Measurements from ENCODE around the gene PAX5. TPM values are rescaled to one million over a fixed set of nuclear protein-coding genes. Genes with fewer than 3 reads are reported as not detected.

PAX5 gene
- polyA plus RNA-seq, 5 donors: 0.12 to 0.31 (median 0.15) TPM

DNA sequence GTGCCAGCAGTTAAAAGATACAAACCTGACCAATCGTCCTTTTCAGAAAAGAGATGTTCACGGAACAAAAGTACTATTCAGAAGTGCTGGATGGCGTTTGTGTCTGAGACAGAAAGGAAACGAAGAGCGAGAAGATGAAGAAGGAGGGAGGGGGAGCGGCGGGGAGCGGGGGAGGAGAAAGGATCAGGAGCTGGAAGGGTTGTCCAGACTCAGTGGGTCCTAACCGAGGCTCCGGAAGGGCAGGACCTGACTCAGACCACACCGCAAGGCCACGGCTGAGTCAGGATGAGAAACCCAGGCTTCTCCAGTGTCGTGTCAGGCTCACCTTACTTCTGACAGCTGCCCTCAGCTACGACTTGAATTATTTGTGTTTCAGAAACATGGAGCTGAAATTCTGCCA lies 46.2 kb downstream of the PAX5 start:
- no peak for DNase-seq

- DNase-seq: no peak
Observed at GRCh38 chr9:36987409-36987808, 46.7 kb downstream of the PAX5 start.

DNA sequence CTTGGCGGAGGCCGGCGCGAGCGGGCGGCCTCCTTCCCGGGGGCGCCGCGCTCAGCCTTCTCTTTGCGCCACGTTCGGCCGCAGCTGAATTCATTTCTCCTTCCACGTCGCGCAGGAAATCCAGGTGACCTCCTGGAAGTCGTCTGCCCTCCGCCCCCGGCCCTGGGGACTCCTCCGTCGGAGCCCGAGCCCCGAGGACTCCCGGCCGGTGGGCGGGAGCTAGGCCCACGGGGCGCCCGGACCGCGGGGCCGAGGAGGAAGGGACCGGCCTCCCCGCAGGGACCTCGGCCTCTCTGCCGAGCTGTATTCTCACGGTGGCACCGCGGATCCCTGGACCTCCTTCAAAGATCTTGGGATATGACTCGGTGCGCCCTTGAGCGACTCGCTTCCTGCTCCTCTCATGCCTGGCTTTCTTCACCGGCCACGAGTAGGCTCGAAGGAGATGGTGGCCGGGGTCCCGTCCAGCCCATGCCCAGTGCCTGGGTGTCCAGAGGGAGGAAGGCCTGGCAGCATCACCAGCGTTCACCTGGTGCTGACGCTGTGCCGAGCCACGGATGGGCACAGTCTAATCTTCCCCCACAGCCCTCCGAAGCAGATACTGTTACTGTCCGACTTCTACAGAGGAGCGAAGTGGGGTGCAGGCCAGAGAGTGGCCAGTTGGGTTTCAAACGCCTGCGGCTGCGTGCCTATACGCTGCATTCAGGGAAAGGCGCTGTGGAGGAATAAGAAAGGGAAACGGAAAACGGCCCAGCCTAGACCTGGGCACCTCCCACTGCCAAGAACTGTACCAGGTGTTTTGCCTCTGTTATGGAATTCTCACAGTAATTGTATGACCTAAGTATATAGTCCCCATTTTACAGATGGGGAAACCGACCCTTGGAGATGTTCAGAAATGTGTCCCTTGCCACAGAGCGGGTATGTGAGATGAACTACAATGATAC lies 47.3 kb downstream of the PAX5 start:
- no peak for DNase-seq

DNA sequence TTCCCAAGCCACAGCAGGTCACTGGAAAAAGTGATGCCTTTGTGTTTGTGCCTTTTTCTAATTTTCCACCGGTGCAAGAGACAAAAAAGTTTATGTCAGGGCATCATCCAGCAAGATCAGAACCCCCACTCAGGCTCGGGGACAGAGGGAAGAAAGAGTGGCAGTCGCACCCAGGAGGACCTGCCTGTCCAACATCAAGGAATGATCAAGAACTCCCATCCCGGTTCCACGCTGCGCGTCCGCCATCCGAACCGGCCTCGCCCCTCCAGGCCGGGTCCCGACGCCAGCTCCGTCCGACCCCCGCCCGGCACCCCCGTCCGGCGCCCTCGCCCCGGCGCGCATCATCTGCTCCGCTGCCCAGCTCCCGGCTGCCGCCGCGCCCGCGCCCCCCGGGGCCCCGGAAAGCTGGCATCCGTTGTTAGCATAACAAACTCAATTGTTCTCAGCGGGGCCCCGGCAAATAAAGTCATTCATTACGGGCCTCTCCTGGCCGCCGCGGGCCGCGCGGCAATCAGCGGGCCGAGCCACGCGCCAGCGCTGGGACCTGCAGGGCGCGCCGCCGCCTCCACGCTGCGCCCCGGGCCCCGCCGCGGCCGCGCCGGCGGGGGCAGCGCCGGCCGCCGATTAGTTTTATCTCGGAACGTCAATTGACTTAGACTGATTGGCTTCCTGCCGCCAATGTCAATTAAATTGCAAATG lies 48.1 kb downstream of the PAX5 start:
- DNase-seq: no peak

DNA sequence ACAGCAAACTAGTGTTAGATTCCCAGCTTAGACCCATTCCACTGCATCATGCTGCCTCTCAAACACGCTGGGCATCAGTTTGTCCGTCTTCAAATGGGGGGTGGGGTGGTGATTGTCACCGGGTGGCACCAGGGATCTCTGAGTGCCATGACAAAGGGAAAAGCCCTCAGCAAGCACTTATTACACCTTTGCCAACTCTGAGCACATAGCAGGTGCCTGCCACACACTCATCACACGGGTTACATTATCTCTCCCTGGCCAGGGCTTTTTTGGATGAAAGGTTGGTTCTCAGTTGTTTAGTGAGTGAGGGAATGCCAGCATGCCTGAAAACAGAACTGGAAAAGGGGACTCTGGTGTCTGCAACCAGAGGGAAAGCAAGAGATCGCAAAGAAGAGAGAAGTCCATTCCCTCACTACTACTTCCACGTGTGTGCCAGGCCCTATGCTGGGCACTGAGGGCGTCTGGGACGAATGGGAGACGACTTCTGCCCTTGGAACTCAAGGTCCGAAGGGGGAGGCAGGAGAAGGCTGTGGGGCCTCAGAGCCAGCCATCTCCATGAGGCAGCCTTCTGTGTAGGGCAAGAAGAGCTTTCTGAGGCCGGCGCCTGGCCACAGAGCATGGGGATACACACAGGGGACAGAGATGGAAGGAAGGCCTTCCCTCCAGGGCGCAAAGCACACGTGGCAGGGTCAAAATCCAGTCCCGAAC lies 48.9 kb downstream of the PAX5 start:
- no peak for DNase-seq

DNA sequence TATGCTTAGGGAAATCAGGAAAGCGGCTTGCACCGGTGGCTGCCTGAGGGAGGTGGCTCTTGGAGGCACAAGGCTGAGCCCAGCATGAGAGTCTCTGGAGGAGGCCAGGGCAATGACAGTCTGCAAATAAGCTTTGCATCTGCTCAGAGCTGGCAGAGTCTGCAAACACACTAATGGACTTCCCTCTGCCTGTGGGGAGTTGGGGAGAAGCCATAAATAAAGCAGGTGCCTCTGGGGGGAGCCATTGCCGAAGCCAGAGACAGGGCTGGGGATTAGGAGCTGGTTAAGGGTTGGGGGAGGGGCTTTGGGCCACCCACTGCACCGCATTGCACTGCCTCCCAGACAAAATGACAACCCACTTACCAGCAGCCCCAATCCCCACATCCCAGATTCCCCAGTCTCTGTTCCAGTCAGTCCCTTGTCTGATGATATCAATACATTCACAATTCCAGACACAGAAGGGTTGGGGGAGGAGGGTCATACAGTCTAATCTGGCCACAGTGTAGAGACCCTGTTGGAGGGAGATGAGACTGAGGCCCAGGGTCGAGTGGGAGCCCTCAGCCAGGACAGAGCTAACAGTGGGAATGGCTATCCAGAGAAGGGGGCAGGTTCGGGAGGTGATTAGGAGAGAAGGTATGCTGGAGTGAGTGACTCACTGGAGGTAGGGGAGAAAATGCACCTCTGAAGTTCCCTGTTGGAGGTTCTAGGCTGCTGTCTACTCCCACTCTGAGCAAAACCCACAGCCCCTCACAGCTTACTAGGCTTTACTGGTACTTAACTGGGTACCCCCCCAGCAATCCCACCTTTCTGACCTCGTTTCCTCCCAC lies 53.7 kb downstream of the PAX5 start:
- DNase-seq: no peak

GRCh38 chr9:36976371-36977030 lies 57.6 kb downstream of the PAX5 start:
- no peak for DNase-seq

GRCh38 chr9:36974731-36975130 lies 59.3 kb downstream of the PAX5 start:
- no peak for DNase-seq

- DNase-seq: no peak
Observed at GRCh38 chr9:36971935-36972488, 62.1 kb downstream of the PAX5 start.

GRCh38 chr9:36970007-36970888 lies 63.8 kb downstream of the PAX5 start:
- DNase-seq: no peak

GRCh38 chr9:36969216-36969771 lies 64.8 kb downstream of the PAX5 start:
- no peak for DNase-seq

GRCh38 chr9:36968574-36969215 lies 65.4 kb downstream of the PAX5 start:
- no peak for DNase-seq

DNA sequence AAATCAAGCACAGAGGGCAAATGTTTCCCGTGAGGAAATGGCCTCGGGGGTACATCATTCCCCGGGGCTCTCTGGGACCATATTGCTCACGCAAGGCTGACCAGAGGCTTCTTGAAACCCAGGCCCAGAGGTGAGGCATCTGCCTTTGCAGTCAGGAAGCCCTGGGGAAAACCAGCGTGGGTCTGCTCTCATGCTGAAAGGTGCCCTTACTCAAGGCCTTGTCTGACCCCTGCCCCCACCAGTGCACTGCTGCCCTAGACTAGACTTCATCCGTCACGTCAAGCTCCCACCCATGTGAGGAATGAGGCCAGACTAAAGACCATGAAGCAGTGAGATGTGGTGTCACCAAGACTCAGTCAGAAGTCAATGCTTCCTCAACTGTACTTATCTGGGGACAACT lies 66.1 kb downstream of the PAX5 start:
- no peak for DNase-seq

- DNase-seq: no peak
Observed at GRCh38 chr9:36966371-36967097, 67.5 kb downstream of the PAX5 start.

DNA sequence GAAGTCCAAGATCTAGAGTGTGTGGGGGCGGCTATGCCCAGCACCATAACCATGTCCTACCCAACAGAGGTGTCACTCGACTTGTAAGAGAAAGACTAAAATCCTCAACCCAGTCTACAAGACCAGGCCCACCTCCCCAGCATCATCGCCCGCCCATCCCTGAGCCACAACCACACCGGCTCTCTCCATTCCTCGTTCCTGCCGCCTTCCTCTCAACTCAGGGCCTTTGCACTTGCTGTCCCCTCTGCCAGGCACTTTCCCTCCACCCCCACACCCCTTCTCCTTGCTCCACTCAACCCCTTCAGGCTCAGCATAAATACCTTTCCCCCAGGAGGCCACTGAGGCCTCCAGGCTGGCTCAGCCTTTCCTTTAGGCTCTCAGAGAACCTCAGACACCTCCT lies 69.3 kb downstream of the PAX5 start:
- no peak for DNase-seq

DNA sequence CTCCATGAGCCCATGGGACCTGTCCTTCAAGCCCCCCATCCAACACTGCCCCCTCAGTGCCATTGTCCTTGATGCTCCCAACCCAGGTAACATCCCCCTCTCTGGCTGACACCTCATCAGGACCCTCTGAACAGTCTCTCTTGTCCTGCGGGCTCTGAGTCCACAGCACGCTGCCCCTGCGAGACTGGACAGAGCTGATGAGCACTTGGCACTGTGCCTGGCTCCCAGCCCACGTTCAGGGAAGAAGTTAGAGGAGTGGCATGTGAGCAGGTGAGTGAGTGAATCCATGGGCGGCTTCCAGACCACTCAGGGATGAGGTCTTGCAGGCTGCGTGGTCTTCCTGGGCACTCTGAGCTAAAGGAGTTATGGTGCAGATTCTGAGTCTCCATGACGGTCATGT lies 70.7 kb downstream of the PAX5 start:
- no peak for DNase-seq

GRCh38 chr9:36962691-36963090 lies 71.4 kb downstream of the PAX5 start:
- DNase-seq: no peak
